Measurements from ENCODE around the gene SPRYD4.
"Not testable (repeated sequence)": the region's sequence is repeated elsewhere in the genome, so short reads cannot be mapped to it uniquely, and the experiment has no call there.

- TF ChIP-seq POLR2A, CTCF (IDR thresholded peaks at IDR 0.05): not testable (repeated sequence)
Measured at GRCh38 chr12:56498126-56498902, 29.9 kb downstream of the SPRYD4 start.
